Measurements from ENCODE around the gene RPL26.
"Not testable (repeated sequence)": the region's sequence is repeated elsewhere in the genome, so short reads cannot be mapped to it uniquely, and the experiment has no call there.

The RPL26 gene

DNA sequence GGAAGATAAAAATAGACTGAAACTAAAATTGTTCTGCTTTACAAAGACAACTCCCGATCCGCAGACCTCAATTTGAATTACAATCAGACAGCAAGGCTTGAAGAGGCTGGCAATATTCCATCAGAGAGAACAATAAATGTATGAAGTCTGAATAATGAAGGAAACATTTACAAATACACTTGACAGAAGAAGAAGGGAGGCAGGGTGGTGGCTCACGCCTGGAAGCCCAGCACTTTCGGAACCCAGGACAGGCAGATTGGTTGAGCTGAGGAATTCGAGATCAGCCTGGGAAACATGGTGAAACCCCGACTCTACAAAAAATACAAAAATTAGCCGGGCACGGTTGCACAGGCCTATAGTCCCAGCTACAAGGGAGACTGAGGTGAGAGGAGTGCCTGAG lies 28.8 kb downstream of the RPL26 start:
- Histone ChIP-seq H3K36me3 (replicated peaks; ENCODE audit: low read depth, low read length) (no peaks in the 10 kb centered on the region), H3K9me3 (ENCODE audit: insufficient read depth, low read length) (no peaks in the 10 kb centered on the region), H3K27me3 (ENCODE audit: low read depth, low read length) (no peaks in the 10 kb centered on the region), H3K4me1 (ENCODE audit: low read length) (no peaks in the 10 kb centered on the region), H3K4me2 (ENCODE audit: low read length) (no peak overlapping the region), H3K79me2 (ENCODE audit: low read length) (no peaks in the 10 kb centered on the region), H3K9ac (ENCODE audit: low read length) (no peak overlapping the region), H4K20me1 (ENCODE audit: insufficient read depth, low read length) (no peaks in the 10 kb centered on the region), H3K4me3 (ENCODE audit: low read length) (no peak overlapping the region), H3K27ac (ENCODE audit: low read length) (no peak overlapping the region), H2AFZ (ENCODE audit: low read depth, low read length) (no peak overlapping the region)
- no peak for TF ChIP-seq EZH2phosphoT487 (IDR thresholded peaks at IDR 0.05; ENCODE audit: low read depth)
- TF ChIP-seq, protein P1, sequence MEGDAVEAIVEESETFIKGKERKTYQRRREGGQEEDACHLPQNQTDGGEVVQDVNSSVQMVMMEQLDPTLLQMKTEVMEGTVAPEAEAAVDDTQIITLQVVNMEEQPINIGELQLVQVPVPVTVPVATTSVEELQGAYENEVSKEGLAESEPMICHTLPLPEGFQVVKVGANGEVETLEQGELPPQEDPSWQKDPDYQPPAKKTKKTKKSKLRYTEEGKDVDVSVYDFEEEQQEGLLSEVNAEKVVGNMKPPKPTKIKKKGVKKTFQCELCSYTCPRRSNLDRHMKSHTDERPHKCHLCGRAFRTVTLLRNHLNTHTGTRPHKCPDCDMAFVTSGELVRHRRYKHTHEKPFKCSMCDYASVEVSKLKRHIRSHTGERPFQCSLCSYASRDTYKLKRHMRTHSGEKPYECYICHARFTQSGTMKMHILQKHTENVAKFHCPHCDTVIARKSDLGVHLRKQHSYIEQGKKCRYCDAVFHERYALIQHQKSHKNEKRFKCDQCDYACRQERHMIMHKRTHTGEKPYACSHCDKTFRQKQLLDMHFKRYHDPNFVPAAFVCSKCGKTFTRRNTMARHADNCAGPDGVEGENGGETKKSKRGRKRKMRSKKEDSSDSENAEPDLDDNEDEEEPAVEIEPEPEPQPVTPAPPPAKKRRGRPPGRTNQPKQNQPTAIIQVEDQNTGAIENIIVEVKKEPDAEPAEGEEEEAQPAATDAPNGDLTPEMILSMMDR (IDR thresholded peaks at IDR 0.05; ENCODE audit: low read depth, low read length): no peak

DNA sequence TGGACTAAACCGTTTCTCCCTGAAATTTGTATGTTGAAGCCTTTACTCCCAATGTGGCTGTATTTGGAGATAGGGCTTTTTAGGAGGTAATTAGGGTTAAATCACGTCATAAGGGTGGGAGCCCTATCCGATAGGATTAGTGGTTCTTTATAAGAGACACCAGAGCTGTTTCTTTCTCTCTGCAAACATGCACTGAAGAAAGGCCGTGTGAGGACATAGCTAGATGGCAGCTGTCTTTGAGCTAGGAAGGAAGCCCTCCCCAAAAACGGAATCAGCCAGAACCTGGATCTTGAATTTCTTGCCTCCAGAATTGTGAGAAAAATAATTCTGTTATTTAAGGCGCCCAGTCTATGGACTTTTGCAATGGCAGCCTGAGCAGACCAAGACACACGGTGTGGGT lies 29.3 kb downstream of the RPL26 start:
- Histone ChIP-seq H3K4me2 (ENCODE audit: low read length) (no peak overlapping the region), H4K20me1 (ENCODE audit: insufficient read depth, low read length) (no peaks in the 10 kb centered on the region), H3K4me1 (ENCODE audit: low read length) (no peaks in the 10 kb centered on the region), H2AFZ (ENCODE audit: low read depth, low read length) (no peak overlapping the region), H3K36me3 (replicated peaks; ENCODE audit: low read depth, low read length) (no peaks in the 10 kb centered on the region), H3K4me3 (ENCODE audit: low read length) (no peak overlapping the region), H3K79me2 (ENCODE audit: low read length) (no peaks in the 10 kb centered on the region), H3K9ac (ENCODE audit: low read length) (no peak overlapping the region), H3K27me3 (ENCODE audit: low read depth, low read length) (no peaks in the 10 kb centered on the region), H3K27ac (ENCODE audit: low read length) (no peak overlapping the region), H3K9me3 (ENCODE audit: insufficient read depth, low read length) (no peaks in the 10 kb centered on the region)
- TF ChIP-seq EZH2phosphoT487 (IDR thresholded peaks at IDR 0.05; ENCODE audit: low read depth): no peak
- TF ChIP-seq, protein P1 (IDR thresholded peaks at IDR 0.05; ENCODE audit: low read depth, low read length): no peak

DNA sequence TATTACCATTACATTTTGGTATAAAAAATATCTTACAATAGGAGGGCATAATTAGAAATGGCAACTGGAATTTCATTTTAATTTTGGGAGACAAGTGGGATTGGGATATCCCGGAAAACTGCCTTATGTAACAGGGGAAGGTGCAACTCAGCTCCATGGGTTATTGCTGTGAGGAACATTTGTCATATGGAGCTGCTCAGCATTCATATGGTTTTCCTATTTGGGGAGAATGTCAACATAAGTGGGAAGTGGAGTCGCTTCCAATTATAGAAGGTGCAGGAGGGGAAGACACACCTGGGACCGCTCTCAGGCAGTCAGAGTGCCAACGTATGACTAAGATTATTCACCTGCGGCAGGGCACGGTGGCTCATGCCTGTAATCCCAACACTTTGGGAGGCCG lies 32.7 kb downstream of the RPL26 start:
- H3K27me3 ChIP-seq (ENCODE audit: low read depth, low read length): peaks cover 7% of the 10 kb centered on the region; the same call in 1 of the 2 replicates
- H4K20me1 ChIP-seq (ENCODE audit: insufficient read depth, low read length): no peaks in the 10 kb centered on the region
- no peak overlapping the region for H3K27ac ChIP-seq (ENCODE audit: low read length)
- TF ChIP-seq, protein P1 (IDR thresholded peaks at IDR 0.05; ENCODE audit: low read depth, low read length): no peak
- no peak for TF ChIP-seq EZH2phosphoT487 (IDR thresholded peaks at IDR 0.05; ENCODE audit: low read depth)
- H3K9ac ChIP-seq (ENCODE audit: low read length): no peak overlapping the region
- no peaks in the 10 kb centered on the region for H3K4me1 ChIP-seq (ENCODE audit: low read length)
- H2AFZ ChIP-seq (ENCODE audit: low read depth, low read length): no peak overlapping the region
- no peak overlapping the region for H3K4me3 ChIP-seq (ENCODE audit: low read length)
- no peak overlapping the region for H3K4me2 ChIP-seq (ENCODE audit: low read length)
- H3K79me2 ChIP-seq (ENCODE audit: low read length): no peaks in the 10 kb centered on the region
- no peaks in the 10 kb centered on the region for H3K9me3 ChIP-seq (ENCODE audit: insufficient read depth, low read length)
- H3K36me3 ChIP-seq (replicated peaks; ENCODE audit: low read depth, low read length): no peaks in the 10 kb centered on the region

DNA sequence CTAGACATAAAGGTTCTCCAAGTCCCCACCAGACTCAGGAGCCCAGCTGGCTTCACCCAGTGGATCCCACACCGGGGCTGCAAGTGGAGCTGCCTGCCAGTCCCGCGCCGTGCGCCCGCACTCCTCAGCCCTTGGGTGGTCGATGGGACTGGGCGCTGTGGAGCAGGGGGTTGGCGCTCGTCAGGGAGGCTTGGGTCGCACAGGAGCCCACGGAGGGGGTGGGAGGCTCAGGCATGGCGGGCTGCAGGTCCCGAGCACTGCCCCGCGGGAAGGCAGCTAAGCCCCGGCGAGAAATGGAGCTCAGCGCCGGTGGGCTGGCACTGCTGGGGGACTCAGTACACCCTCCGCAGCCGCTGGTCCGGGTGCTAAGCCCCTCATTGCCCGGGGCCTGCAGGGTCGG lies 36.0 kb downstream of the RPL26 start:
- not testable (repeated sequence) for H3K4me1 ChIP-seq (ENCODE audit: low read length); H3K4me3 ChIP-seq (ENCODE audit: low read length)

More for the DNA sequence above, 36.0 kb downstream of the RPL26 start:
- not testable (repeated sequence) for H3K79me2 ChIP-seq (ENCODE audit: low read length); H3K27ac ChIP-seq (ENCODE audit: low read length); H2AFZ ChIP-seq (ENCODE audit: low read depth, low read length); H3K27me3 ChIP-seq (ENCODE audit: low read depth, low read length); H3K9ac ChIP-seq (ENCODE audit: low read length); H3K9me3 ChIP-seq (ENCODE audit: insufficient read depth, low read length); H4K20me1 ChIP-seq (ENCODE audit: insufficient read depth, low read length); H3K4me2 ChIP-seq (ENCODE audit: low read length); H3K36me3 ChIP-seq (replicated peaks; ENCODE audit: low read depth, low read length)

Data from OCI-LY3 (cell line).